ENCODE data around the gene TMEM150B. TPM values are rescaled to one million over a fixed set of nuclear protein-coding genes. Genes with fewer than 3 reads are reported as not detected.

Gene TMEM150B
- total and polyA plus RNA-seq, 8 donors, result 0.49 to 29.5 (median 0.90) TPM

DNA sequence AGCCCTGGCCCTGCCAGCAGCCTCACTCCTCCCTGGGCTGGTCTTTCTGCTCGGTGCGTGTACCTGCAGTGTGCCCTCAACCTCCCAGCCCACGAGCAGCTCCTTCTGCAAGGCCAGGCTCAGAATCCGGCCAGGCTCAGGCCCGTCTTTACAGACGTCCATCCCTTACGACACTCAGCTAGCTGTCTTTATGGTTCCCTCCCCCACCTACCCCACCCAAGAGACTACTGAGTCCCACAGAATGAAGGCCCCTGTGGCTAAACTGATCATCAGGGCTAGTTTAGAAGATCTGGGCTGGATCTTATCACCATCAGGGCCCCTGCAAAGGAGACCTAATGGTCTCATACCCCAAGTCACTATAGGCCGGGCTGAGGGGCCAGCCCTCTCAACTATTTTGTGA, 10.7 kb downstream of the TMEM150B start:
- H3K27me3 ChIP-seq, result peaks cover 0 to under 1% of the 10 kb centered on the region in 2 donors
- no peak overlapping the region for H3K27ac ChIP-seq
- no peaks in the 10 kb centered on the region for H3K4me1 ChIP-seq
- no peak overlapping the region for H3K4me3 ChIP-seq
- DNase-seq (no peak), ATAC-seq (no peak)
- TF ChIP-seq, protein P1, sequence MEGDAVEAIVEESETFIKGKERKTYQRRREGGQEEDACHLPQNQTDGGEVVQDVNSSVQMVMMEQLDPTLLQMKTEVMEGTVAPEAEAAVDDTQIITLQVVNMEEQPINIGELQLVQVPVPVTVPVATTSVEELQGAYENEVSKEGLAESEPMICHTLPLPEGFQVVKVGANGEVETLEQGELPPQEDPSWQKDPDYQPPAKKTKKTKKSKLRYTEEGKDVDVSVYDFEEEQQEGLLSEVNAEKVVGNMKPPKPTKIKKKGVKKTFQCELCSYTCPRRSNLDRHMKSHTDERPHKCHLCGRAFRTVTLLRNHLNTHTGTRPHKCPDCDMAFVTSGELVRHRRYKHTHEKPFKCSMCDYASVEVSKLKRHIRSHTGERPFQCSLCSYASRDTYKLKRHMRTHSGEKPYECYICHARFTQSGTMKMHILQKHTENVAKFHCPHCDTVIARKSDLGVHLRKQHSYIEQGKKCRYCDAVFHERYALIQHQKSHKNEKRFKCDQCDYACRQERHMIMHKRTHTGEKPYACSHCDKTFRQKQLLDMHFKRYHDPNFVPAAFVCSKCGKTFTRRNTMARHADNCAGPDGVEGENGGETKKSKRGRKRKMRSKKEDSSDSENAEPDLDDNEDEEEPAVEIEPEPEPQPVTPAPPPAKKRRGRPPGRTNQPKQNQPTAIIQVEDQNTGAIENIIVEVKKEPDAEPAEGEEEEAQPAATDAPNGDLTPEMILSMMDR (IDR thresholded peaks at IDR 0.05), result no peak
- peaks cover 0 to 22% of the 10 kb centered on the region in 2 donors for H3K36me3 ChIP-seq
- no peaks in the 10 kb centered on the region for H3K9me3 ChIP-seq
- intact Hi-C loops (cut with DNase I), result no loop called here

DNA sequence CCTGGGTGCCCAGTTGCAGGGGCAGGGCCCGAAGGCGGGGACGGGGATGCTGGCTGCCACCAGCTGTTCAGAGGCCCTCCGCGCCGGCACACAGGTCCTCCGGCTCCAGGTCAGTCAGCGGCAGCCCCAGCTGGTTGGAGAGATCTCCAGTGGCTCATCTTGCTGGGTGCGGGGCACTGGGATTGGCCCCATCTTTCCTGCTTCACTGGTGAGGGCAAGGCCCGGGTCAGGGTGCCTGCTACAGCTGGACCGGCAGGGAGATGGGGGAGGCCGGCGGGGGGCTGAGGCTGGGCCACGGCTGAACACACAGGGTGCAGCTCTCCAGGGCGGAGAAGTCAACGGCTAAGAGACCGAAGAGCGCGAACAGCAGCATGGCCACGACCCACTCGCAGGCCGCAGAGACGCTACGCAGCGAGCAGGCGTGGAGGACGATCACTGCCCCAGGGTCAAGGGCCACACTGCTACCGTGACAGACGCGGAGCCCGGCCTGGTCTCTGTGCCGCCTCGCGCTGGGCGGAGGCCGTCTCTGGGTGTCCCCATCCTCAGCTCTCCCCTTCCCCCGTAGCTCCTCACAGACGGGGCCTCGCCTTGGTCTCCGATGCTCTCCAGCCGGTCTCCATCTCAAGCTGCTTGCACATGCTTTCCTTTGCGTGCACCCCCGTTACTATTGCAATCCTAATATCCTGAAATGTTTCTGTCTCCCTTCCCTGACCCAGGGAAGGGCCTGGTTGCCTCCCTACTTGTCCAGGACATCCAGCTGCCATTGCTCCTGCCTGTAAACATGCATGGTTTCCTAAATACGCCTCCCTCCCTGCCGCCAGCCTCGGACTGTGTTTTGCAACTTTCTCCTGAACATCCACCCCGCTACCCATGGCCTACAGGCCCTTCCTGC, 12.3 kb downstream of the TMEM150B start:
- no peak for ATAC-seq
- no peak for DNase-seq
- Histone ChIP-seq H3K27me3 (no peaks in the 10 kb centered on the region), H3K4me1 (no peaks in the 10 kb centered on the region), H3K36me3 (peaks cover 0 to 22% of the 10 kb centered on the region in 2 donors), H3K4me3 (no peak overlapping the region), H3K27ac (no peak overlapping the region), H3K9me3 (no peaks in the 10 kb centered on the region)
- TF ChIP-seq, protein P1 (IDR thresholded peaks at IDR 0.05), result no peak
- intact Hi-C loops (cut with DNase I), result no loop called here

GRCh38 chr19:55311797-55312196, 13.3 kb downstream of the TMEM150B start:
- ATAC-seq (no peak), DNase-seq (no peak)
- Histone ChIP-seq H3K27me3 (no peaks in the 10 kb centered on the region), H3K27ac (no peak overlapping the region), H3K36me3 (peaks cover 0 to 20% of the 10 kb centered on the region in 2 donors), H3K9me3 (no peaks in the 10 kb centered on the region), H3K4me3 (no peak overlapping the region), H3K4me1 (no peaks in the 10 kb centered on the region)
- intact Hi-C loops (cut with DNase I), result no loop called here
- TF ChIP-seq, protein P1 (IDR thresholded peaks at IDR 0.05), result no peak

DNA sequence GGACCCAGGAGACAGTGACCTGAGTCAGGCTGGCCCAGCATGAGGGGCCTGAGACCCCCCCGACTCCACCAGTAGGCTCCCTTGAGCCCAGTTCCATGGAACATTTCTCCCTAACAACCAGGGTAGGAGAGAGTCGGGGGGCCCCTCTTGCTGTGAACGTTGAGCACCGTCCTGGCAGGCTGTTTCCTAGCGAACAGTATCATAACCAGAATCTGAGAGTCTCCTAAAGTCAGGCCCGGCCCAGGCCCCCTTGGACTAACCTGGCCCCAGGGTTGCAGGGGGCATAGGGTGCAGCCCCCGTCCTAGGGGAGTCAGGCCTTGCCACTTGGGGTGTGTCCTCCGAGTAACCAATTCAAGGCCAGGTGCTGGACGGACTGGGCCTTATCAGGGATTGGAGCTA, 13.7 kb downstream of the TMEM150B start:
- no peaks in the 10 kb centered on the region for H3K27me3 ChIP-seq
- ATAC-seq, result no peak
- H3K4me3 ChIP-seq, result no peak overlapping the region
- H3K9me3 ChIP-seq, result no peaks in the 10 kb centered on the region
- intact Hi-C loops (cut with DNase I), result no loop called here
- no peaks in the 10 kb centered on the region for H3K4me1 ChIP-seq
- H3K36me3 ChIP-seq, result peaks cover 0 to 16% of the 10 kb centered on the region in 2 donors
- DNase-seq, result no peak
- TF ChIP-seq, protein P1 (IDR thresholded peaks at IDR 0.05), result no peak
- no peak overlapping the region for H3K27ac ChIP-seq

- no peak overlapping the region for H3K4me3 ChIP-seq
- TF ChIP-seq, protein P1 (IDR thresholded peaks at IDR 0.05), result no peak
- peaks cover 0 to 9% of the 10 kb centered on the region in 2 donors for H3K36me3 ChIP-seq
- no peaks in the 10 kb centered on the region for H3K4me1 ChIP-seq
- intact Hi-C loops (cut with DNase I), result no loop called here
- no peak overlapping the region for H3K27ac ChIP-seq
- DNase-seq (no peak), ATAC-seq (no peak)
- H3K27me3 ChIP-seq, result no peaks in the 10 kb centered on the region
- no peaks in the 10 kb centered on the region for H3K9me3 ChIP-seq
Measured at GRCh38 chr19:55310498-55310897, 14.6 kb downstream of the TMEM150B start.
